ENCODE results near the gene MUC4. TPM values are rescaled to one million over a fixed set of nuclear protein-coding genes. Genes with fewer than 3 reads are reported as not detected.

The MUC4 gene
- polyA plus RNA-seq, 1 donor from 2014 or later, result not detected

DNA sequence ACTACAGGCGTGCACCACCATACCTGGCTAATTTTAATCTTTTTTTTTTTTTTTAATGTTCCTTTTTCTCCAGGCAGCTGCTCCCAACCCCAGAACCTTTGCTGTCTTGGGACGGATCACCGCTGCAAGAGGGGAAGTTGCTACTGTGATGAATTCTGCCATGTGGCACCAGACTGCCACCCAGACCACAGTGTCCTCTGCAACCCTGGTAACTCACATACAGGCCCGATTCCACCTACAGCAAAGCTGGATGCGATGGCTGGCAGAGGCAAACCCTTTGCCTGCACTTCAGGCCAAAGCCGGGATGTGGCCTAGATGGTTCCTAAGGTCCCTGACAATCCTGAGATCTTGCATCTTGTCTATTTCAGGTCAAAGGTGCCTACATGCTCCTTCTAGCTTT, 103.7 kb downstream of the MUC4 start:
- Histone ChIP-seq H3F3A (ENCODE audit: insufficient read depth, low read length, poor library complexity, severe bottlenecking) (no peaks in the 10 kb centered on the region), H3K27me3 (ENCODE audit: insufficient read depth, low read depth, low read length) (no peaks in the 10 kb centered on the region), H3K4me3 (ENCODE audit: low read length) (no peak overlapping the region), H3K27ac (ENCODE audit: low read length) (no peak overlapping the region), H3K9me3 (ENCODE audit: low read length) (no peaks in the 10 kb centered on the region), H3K9me2 (ENCODE audit: insufficient read depth, low read length) (no peaks in the 10 kb centered on the region), H3K79me2 (replicated peaks; ENCODE audit: insufficient read depth, low read length) (no peaks in the 10 kb centered on the region), H2AFZ (ENCODE audit: low read depth, low read length) (no peak overlapping the region), H3K4me2 (ENCODE audit: low read length) (no peak overlapping the region), H4K20me1 (ENCODE audit: insufficient read depth) (no peaks in the 10 kb centered on the region), H3K9ac (ENCODE audit: low read length) (no peak overlapping the region), H3K36me3 (ENCODE audit: insufficient read depth, low read length) (peaks cover 15% of the 10 kb centered on the region)
- TF ChIP-seq, protein P1, sequence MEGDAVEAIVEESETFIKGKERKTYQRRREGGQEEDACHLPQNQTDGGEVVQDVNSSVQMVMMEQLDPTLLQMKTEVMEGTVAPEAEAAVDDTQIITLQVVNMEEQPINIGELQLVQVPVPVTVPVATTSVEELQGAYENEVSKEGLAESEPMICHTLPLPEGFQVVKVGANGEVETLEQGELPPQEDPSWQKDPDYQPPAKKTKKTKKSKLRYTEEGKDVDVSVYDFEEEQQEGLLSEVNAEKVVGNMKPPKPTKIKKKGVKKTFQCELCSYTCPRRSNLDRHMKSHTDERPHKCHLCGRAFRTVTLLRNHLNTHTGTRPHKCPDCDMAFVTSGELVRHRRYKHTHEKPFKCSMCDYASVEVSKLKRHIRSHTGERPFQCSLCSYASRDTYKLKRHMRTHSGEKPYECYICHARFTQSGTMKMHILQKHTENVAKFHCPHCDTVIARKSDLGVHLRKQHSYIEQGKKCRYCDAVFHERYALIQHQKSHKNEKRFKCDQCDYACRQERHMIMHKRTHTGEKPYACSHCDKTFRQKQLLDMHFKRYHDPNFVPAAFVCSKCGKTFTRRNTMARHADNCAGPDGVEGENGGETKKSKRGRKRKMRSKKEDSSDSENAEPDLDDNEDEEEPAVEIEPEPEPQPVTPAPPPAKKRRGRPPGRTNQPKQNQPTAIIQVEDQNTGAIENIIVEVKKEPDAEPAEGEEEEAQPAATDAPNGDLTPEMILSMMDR (IDR thresholded peaks at IDR 0.05; ENCODE audit: poor library complexity, severe bottlenecking), result no peak
- TF ChIP-seq EZH2 (IDR thresholded peaks at IDR 0.05; ENCODE audit: borderline replicate concordance, insufficient read depth, low read length, poor library complexity, severe bottlenecking) (no peak), SMC3 (conservative IDR thresholded peaks at IDR 0.05; ENCODE audit: poor library complexity) (no peak), POLR2AphosphoS5 (IDR thresholded peaks at IDR 0.05) (no peak)

DNA sequence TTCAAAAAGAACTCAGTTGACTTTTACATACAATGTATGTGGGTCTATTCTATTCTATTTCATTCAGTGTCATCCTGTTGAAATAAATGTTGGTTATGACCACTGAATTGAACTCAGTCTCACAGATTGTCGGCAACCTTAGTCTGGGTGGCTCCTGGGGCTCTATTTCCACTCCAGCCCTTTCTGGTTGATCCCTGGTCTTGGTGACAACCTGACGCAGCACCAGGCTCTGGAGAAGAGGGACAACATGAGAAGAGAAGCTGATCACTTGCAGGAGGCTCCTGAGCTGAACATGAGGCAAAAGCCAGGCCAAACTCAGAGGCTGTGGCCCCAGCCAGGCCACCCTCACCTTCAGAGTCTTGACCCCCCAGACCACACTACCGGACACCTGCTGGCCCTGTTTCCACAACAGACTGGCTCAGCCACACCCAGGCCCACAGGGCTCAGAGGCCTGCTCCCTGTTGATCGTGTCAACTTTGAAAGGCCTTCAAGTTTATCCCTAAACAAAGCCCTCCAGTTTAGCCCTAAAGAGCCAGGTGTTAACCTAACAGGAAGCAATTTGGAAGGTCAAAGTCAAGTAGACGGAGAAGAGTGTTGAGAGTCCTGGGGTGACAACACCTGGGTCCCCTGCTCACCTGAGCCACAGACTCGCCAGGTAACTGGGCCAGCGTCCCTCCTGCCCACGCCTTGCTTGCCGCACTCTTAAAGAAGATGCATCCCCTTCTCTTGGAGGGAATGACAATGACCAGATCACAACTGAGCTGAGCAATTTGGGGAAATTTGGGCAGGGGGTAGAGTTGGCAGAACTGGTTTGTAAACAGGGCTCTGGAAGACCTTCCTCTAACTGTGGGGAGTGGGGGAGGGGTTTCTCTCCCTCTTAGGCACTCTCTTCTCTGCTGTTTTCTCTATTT, 106.4 kb downstream of the MUC4 start:
- Histone ChIP-seq H3K27ac (ENCODE audit: low read length) (no peak overlapping the region), H4K20me1 (ENCODE audit: insufficient read depth) (no peaks in the 10 kb centered on the region), H3K36me3 (ENCODE audit: insufficient read depth, low read length) (peaks cover 15% of the 10 kb centered on the region), H3K4me2 (ENCODE audit: low read length) (no peak overlapping the region), H3K9ac (ENCODE audit: low read length) (no peak overlapping the region), H2AFZ (ENCODE audit: low read depth, low read length) (no peak overlapping the region), H3K27me3 (ENCODE audit: insufficient read depth, low read depth, low read length) (no peaks in the 10 kb centered on the region), H3F3A (ENCODE audit: insufficient read depth, low read length, poor library complexity, severe bottlenecking) (no peaks in the 10 kb centered on the region), H3K4me3 (ENCODE audit: low read length) (no peak overlapping the region), H3K9me3 (ENCODE audit: low read length) (no peaks in the 10 kb centered on the region), H3K79me2 (replicated peaks; ENCODE audit: insufficient read depth, low read length) (no peaks in the 10 kb centered on the region), H3K9me2 (ENCODE audit: insufficient read depth, low read length) (no peaks in the 10 kb centered on the region)
- TF ChIP-seq SMC3 (conservative IDR thresholded peaks at IDR 0.05; ENCODE audit: poor library complexity) (no peak), EZH2 (IDR thresholded peaks at IDR 0.05; ENCODE audit: borderline replicate concordance, insufficient read depth, low read length, poor library complexity, severe bottlenecking) (no peak), TAF1 (IDR thresholded peaks at IDR 0.05; ENCODE audit: low read depth) (no peak), EP300 (conservative IDR thresholded peaks at IDR 0.05; ENCODE audit: poor library complexity, severe bottlenecking) (no peak), RAD21 (conservative IDR thresholded peaks at IDR 0.05) (no peak), POLR2AphosphoS5 (IDR thresholded peaks at IDR 0.05) (no peak), MXI1 (conservative IDR thresholded peaks at IDR 0.05; ENCODE audit: poor library complexity, severe bottlenecking) (no peak)
- TF ChIP-seq, protein P2, sequence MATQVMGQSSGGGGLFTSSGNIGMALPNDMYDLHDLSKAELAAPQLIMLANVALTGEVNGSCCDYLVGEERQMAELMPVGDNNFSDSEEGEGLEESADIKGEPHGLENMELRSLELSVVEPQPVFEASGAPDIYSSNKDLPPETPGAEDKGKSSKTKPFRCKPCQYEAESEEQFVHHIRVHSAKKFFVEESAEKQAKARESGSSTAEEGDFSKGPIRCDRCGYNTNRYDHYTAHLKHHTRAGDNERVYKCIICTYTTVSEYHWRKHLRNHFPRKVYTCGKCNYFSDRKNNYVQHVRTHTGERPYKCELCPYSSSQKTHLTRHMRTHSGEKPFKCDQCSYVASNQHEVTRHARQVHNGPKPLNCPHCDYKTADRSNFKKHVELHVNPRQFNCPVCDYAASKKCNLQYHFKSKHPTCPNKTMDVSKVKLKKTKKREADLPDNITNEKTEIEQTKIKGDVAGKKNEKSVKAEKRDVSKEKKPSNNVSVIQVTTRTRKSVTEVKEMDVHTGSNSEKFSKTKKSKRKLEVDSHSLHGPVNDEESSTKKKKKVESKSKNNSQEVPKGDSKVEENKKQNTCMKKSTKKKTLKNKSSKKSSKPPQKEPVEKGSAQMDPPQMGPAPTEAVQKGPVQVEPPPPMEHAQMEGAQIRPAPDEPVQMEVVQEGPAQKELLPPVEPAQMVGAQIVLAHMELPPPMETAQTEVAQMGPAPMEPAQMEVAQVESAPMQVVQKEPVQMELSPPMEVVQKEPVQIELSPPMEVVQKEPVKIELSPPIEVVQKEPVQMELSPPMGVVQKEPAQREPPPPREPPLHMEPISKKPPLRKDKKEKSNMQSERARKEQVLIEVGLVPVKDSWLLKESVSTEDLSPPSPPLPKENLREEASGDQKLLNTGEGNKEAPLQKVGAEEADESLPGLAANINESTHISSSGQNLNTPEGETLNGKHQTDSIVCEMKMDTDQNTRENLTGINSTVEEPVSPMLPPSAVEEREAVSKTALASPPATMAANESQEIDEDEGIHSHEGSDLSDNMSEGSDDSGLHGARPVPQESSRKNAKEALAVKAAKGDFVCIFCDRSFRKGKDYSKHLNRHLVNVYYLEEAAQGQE (IDR thresholded peaks at IDR 0.05; ENCODE audit: borderline replicate concordance), result no peak
- TF ChIP-seq, protein P1 (IDR thresholded peaks at IDR 0.05; ENCODE audit: poor library complexity, severe bottlenecking), result no peak
